Measurements from ENCODE around the gene TOGARAM2.

TOGARAM2 gene

GRCh38 chr2:29035016-29035745, 54.1 kb downstream of the TOGARAM2 start:
- ChIA-PET CTCF (interaction anchor here (1.1 kb wide), 1 partner anchor 8 kb away, joined by 8 read pairs; no protein-coding TSS in a partner anchor), POLR2A (ENCODE audit: low non-redundant PET) (no interaction called here)
- DNase-seq (ENCODE audit: low spot score), result no peak
- no peak overlapping the region for H3K27ac ChIP-seq
- TF ChIP-seq, protein P1, sequence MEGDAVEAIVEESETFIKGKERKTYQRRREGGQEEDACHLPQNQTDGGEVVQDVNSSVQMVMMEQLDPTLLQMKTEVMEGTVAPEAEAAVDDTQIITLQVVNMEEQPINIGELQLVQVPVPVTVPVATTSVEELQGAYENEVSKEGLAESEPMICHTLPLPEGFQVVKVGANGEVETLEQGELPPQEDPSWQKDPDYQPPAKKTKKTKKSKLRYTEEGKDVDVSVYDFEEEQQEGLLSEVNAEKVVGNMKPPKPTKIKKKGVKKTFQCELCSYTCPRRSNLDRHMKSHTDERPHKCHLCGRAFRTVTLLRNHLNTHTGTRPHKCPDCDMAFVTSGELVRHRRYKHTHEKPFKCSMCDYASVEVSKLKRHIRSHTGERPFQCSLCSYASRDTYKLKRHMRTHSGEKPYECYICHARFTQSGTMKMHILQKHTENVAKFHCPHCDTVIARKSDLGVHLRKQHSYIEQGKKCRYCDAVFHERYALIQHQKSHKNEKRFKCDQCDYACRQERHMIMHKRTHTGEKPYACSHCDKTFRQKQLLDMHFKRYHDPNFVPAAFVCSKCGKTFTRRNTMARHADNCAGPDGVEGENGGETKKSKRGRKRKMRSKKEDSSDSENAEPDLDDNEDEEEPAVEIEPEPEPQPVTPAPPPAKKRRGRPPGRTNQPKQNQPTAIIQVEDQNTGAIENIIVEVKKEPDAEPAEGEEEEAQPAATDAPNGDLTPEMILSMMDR (conservative IDR thresholded peaks at IDR 0.05; ENCODE audit: low read depth), result no peak

DNA sequence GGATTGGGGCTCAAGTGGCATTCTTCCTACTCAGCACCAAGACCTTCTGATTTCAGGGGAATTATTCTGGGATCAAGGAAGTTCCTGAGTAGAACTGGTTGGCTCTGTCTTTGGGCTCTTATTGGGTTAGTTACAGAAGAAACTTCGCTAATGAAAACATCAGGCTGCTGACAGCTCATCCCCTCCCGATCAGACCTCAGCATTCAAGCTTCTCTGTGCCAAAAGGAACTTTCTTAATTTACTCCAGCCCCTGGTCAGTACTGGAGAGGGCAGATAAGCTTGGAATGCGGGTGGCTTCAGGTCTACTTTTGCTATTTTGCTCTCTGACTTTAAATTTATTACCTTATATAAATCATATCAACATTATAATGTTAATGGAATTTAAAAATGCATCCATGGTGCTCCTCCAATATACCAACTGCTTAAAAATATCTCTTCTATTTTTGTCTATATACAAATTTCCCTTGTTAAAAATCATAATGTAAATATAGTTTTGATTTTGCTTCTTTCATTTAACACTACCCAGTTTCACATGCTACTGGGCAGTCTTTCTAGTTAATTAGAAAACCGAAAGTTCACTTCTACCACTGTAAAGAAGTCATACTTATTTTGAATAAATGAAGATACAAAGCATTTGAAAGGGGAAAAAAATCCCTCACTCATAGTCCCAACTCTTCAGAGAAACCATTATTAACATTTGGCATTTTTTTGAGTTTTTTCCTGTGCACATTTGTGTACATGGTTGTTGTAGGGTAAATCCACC, 58.8 kb downstream of the TOGARAM2 start:
- TF ChIP-seq, protein P1 (conservative IDR thresholded peaks at IDR 0.05; ENCODE audit: low read depth), result no peak
- CTCF ChIA-PET, result no interaction called here
- no peak overlapping the region for H3K27ac ChIP-seq
- no peak for DNase-seq (ENCODE audit: low spot score)
- POLR2A ChIA-PET (ENCODE audit: low non-redundant PET), result no interaction called here

- DNase-seq (ENCODE audit: low spot score), result no peak
- TF ChIP-seq, protein P1 (conservative IDR thresholded peaks at IDR 0.05; ENCODE audit: low read depth), result no peak
- ChIA-PET POLR2A (ENCODE audit: low non-redundant PET) (no interaction called here), CTCF (no interaction called here)
- H3K27ac ChIP-seq, result no peak overlapping the region
Observed at GRCh38 chr2:29040552-29040951, 59.5 kb downstream of the TOGARAM2 start.

GRCh38 chr2:29041161-29041660, 60.1 kb downstream of the TOGARAM2 start:
- H3K27ac ChIP-seq, result no peak overlapping the region
- POLR2A ChIA-PET (ENCODE audit: low non-redundant PET), result no interaction called here
- TF ChIP-seq, protein P1 (conservative IDR thresholded peaks at IDR 0.05; ENCODE audit: low read depth), result no peak
- CTCF ChIA-PET, result interaction anchor here (0.7 kb wide), 1 partner anchor 13 kb away, joined by 4 read pairs; no protein-coding TSS in a partner anchor
- no peak for DNase-seq (ENCODE audit: low spot score)

GRCh38 chr2:29042561-29043075, 61.5 kb downstream of the TOGARAM2 start:
- TF ChIP-seq, protein P1 (conservative IDR thresholded peaks at IDR 0.05; ENCODE audit: low read depth), result no peak
- ChIA-PET POLR2A (ENCODE audit: low non-redundant PET) (no interaction called here), CTCF (no interaction called here)
- H3K27ac ChIP-seq, result no peak overlapping the region
- DNase-seq (ENCODE audit: low spot score), result no peak

GRCh38 chr2:29044459-29044858, 63.4 kb downstream of the TOGARAM2 start:
- TF ChIP-seq, protein P1 (conservative IDR thresholded peaks at IDR 0.05; ENCODE audit: low read depth), result no peak
- DNase-seq (ENCODE audit: low spot score), result no peak
- ChIA-PET POLR2A (ENCODE audit: low non-redundant PET) (no interaction called here), CTCF (no interaction called here)
- H3K27ac ChIP-seq, result no peak overlapping the region
